ENCODE measurements around the gene LGSN. TPM values are rescaled to one million over a fixed set of nuclear protein-coding genes. Genes with fewer than 3 reads are reported as not detected.

LGSN gene
- total and polyA plus RNA-seq, 2 experiments from 2014 or later = 0.15 to 0.45 TPM

- Histone ChIP-seq H3F3A (replicated peaks; ENCODE audit: low read depth) (no peaks in the 10 kb centered on the region), H3K4me1 (ENCODE audit: insufficient read depth) (no peaks in the 10 kb centered on the region), H2AFZ (no peak overlapping the region), H3K36me3 (ENCODE audit: insufficient read depth) (no peaks in the 10 kb centered on the region), H3K27me3 (ENCODE audit: insufficient read depth) (no peaks in the 10 kb centered on the region), H3K9me2 (ENCODE audit: insufficient read depth) (no peaks in the 10 kb centered on the region), H3K4me3 (no peak overlapping the region), H4K20me1 (replicated peaks; ENCODE audit: insufficient read depth) (no peaks in the 10 kb centered on the region), H3K4me2 (no peak overlapping the region), H3K79me2 (replicated peaks; ENCODE audit: insufficient read depth) (no peaks in the 10 kb centered on the region), H3K27ac (ENCODE audit: low read depth) (no peak overlapping the region)
- Mint-ChIP-seq H3K36me3 (ENCODE audit: low read depth) (no peaks in the 10 kb centered on the region), H3K4me3 (no peak overlapping the region), H3K4me1 (peaks cover 11% of the 10 kb centered on the region; the same call in 2 of the 3 replicates), H3K9me3 (peaks cover 9% of the 10 kb centered on the region; the same call in 2 of the 3 replicates), H3K27ac (peak overlapping the region; percentile 27; the same call in 1 of the 2 replicates), H3K27me3 (ENCODE audit: insufficient read depth, low read depth, poor library complexity) (no peaks in the 10 kb centered on the region)
- TF ChIP-seq ZNF462 (CRISPR knock-in tag; IDR thresholded peaks at IDR 0.05) (no peak), NANOG (IDR thresholded peaks at IDR 0.05; ENCODE audit: borderline replicate concordance) (no peak), JUNB (IDR thresholded peaks at IDR 0.05; ENCODE audit: unreplicated experiment) (no peak), EZH2phosphoT487 (IDR thresholded peaks at IDR 0.05; ENCODE audit: unreplicated experiment) (no peak), CREB1 (CRISPR knock-in tag; IDR thresholded peaks at IDR 0.05; ENCODE audit: low read depth) (no peak), STAT1 (IDR thresholded peaks at IDR 0.05; ENCODE audit: unreplicated experiment) (no peak), CTCF (conservative IDR thresholded peaks at IDR 0.05; ENCODE audit: low read depth in 2 of 2) (no peak), EZH2 (IDR thresholded peaks at IDR 0.05; ENCODE audit: low read depth, unreplicated experiment) (no peak), POLR2AphosphoS5 (IDR thresholded peaks at IDR 0.05; ENCODE audit: low read depth) (no peak), REST (IDR thresholded peaks at IDR 0.05; ENCODE audit: unreplicated experiment) (no peak), ZNF114 (CRISPR knock-in tag; IDR thresholded peaks at IDR 0.05) (no peak), ETS1 (IDR thresholded peaks at IDR 0.05) (no peak), ZNF331 (CRISPR knock-in tag; IDR thresholded peaks at IDR 0.05; ENCODE audit: low read depth) (no peak)
- no peak for ATAC-seq
- DNase-seq (ENCODE audit: low spot score) = peak; percentile 17
Measured at GRCh38 chr6:63263444-63263843, 56.3 kb downstream of the LGSN start.

All from GM23338 (cell line).